ENCODE data around the gene FBXO40.

DNA sequence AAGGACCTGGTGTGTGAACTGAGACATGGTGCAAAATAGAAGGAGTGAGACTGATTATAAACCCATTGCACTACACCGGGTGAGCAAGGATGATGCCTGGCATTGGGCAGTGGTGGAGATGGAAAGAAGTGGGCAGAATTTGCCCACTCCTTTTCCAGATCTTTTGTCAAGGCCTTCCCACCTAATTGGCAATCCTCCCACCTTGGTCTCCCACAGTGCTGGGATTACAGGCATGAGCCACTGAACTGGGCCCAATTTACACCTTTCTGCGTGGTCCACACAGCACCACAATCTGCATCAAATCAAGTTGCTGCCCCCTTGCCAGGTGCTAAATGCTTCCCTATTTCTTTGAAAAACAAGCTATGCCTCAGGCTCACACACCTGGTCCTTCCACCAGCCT is 5.4 kb downstream of the FBXO40 start:
- no peak for TF ChIP-seq SUZ12 (IDR thresholded peaks at IDR 0.05; ENCODE audit: extremely low read depth, insufficient read depth, insufficient read length)
- no peak for TF ChIP-seq ZNF274 (IDR thresholded peaks at IDR 0.05; ENCODE audit: low read depth, low read length)

All from NT2/D1 (cell line).